ENCODE data around the gene INSR.
A peak's percentile ranks its signal among the peaks of the same experiment; 100 is the strongest.
"Not testable (repeated sequence)": the region's sequence is repeated elsewhere in the genome, so short reads cannot be mapped to it uniquely, and the experiment has no call there.

INSR gene

DNA sequence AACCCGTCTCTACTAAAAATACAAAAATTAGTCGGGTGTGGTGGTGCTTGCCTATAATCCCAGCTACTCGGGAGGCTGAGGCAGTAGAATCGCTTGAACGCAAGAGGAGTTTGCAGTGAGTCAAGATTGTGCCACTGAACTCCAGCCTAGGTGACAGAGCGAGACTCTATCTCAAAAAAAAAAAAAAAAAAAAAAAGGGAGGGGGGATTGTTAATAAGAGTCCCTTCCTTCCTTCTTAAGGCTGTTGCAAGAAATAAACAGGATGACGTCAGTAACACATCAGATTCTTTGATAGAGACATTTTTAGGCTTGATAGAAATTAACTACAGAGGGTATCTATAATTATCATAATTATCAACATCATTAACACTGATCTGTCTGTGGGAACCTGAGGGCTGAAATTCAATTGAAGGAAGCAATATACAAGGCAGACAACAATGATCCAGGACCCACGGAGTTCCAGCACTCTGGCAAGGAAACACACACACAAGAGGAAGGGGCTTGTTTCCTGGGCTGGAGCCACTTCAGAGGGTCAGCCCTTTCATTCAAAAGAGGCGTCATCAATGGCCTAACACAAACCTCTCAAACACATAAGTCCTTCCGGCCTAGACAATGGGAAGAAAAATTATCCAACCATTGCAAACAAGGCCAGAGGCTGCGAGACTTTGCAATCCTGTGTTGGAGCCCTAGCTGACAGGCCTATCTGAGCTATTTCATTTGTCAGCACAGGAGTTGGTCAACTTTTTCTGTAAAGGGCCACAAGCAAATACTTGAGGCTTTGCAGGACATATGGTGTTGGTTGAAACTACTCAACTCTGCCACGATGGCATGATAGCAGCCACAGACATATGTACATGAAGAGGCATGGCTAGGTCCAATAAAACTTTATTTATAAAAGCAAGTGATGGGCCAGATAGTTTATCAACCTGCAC is 105.2 kb downstream of the INSR start:
- DNase-seq: no peak

DNA sequence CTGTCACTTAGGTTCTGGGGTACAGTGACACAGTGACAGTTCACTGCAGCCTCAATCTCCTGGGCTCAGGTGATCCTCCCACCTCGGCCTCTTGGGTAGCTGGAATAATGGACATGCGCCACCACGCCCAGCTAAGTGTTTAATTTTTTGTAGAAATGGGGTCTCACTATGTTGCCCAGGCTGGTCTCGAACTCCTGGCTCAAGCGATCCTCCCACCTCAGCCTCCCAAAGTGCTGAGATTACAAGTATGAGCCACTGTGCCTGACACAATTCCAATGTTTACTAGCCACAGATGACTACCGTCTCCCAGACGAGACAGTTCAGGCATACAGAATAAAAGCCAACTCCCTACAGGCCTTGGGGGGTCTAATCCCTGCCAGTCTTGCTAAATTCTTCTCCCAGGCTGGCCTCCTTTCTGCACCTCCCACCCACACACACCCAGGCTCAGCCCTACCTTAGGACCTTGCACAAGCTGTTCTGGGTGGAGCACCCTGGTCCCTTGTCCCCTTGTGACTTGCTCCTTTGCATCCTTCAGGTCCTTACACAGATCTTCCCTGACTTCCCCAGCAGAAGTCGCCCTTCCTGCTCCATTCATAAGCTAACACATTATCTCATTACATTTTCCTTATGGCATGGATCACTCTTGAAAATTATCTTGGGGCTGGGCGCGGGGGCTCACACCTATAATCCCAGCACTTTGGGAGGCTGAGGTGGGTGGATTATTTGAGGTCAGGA is 106.4 kb downstream of the INSR start:
- no peak for DNase-seq

DNA sequence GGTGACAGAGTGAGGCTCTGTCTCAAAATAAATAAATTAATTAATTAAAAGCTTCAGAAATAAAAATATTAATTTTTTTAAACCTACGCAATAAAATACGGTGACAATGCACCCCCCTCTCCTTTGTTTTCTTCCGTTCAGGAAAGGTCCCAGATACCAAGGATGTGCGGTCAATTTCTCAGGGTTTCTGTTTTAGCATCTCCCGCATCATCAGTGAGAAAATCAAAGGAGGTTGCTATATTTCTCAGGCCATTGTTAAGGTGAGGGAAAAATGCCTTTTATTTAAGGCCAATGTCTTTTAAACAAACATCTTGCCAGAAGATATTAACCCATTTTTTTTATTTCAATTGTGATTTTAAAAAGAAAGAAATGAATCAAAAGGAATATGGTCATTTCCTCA is 111.7 kb downstream of the INSR start:
- no peak for DNase-seq

DNA sequence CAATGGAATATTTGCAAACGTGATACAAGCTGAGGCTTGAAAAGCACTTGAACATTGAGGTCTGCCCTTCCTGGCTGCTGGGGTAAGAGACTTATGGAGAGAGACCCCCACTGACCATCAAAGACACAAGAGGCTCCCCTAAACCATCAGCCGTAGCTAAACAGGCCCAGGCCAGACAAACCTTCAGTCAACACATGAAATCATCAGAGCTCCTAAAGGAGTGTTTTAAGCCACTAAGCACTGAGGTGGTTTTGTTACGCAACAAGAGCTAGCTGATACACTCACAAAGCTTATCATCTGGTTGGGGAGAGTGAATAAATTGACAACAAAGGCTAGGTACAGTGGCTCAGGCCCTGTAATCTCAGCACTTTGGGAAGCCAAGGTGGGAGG is 114.3 kb downstream of the INSR start:
- peak in 1 of 2 experiments; percentile 43 for DNase-seq

DNA sequence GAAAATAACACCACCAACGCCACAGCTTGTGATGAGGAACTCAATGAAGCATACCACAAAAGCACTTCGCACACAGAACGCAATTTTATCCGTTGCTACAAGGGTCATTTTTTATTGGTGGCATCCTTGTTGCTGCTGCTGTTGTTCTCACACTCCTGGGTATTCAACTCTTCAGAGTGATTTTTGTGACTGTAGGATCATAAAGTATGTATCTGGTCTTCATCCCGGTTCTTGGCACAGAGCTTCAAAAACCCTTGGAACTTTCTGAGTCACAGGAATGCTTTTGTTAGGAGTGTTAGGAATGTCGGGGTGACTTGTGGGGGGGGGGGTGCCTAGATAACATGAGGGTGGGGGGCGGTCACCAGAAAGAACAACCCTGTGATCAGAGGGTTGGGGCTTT is 116.3 kb downstream of the INSR start:
- peak; percentile 4 to 10 for DNase-seq

DNA sequence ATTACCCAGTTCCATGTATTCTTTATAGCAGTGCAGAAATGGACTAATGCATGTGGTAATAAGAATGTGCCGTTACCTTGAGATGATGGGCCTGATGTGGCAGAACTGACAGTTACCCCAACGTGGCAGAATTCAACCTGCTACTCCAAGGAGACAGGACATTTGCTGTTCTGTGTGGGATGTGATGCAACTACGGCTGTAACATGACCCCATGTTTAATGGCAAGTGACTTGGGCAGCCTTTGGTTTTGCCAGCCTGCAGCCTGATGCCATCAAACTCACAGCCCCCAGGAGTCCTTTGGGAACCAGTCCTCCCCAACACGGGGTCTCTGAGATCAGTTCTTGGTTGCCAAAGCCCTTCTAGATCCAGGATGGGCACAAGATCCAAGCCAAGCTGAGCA is 117.4 kb downstream of the INSR start:
- no peak for DNase-seq

DNA sequence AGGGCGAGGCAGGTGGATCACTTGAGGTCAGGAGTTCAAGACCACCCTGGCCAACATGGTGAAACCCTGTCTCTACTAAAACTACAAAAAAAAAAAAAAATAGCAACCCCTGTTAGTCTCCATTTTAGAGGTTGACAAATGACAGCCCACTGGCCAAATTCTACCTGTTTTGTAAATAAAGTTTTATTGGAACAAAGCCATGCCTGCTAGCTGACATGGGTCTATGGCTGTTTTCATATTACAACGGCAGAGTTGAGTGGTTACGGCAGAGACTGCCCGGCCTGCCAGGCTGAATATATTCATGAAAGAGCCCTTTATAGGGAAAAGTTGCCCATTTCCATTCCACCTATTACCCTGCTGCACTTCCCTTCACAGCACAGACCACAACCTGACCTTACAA is 121.4 kb downstream of the INSR start:
- no peak for DNase-seq

DNA sequence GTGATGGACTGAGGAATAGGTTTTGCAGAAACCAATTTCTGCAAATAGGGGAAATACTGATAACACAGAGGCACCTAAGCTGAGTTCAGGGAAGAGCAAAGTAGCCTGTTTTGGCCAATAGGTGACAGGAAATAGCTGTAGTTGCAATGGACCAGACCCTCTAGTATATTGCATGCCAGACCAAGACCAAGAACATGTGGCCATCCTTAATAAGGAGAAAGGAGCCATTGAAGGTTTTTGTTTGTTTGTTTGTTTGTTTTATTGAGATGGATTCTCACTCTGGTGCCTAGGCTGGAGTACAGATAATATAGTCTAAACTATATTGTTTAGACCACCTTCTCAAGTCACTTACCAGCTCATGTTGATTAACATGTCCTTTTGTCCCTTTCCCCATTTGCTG is 123.2 kb downstream of the INSR start:
- DNase-seq: no peak

DNA sequence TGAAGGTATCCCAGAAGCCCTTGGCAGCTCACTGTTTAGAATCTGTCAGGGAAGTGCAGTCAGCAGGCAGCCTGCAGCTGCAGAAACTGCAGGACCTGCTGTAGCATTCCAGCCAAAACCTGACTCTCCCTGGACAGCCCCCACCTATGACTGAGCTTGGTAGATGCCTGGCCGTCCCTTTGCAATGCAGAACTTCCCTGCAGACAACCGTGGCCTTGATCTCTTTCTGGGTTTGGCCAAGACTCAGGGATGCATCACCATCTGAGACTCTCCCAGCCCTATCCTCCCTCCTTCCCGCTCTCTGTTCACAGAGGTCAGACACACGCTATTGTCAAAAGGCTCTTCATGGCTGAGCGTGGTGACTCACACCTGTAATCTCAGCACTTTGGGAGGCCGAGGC is 125.3 kb downstream of the INSR start:
- DNase-seq: no peak

DNA sequence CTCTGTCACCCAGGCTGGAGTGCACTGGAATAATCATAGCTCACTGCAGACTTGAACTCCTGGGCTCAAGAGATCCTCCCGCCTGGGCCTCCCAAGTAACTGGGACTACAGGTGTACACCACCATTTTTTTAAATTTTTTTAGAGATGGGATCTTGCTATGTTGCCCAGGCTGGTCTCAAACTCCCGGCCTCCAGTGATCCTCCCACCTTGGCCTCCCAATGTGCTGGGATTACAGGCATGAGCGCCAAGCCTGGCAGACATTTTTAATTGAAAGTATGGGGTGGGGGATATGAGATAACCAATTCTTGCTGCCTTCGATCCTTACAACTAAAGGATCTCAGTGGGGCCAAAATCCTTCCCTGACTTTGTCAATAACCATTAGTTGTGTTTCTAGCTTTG is 132.9 kb downstream of the INSR start:
- DNase-seq: no peak

DNA sequence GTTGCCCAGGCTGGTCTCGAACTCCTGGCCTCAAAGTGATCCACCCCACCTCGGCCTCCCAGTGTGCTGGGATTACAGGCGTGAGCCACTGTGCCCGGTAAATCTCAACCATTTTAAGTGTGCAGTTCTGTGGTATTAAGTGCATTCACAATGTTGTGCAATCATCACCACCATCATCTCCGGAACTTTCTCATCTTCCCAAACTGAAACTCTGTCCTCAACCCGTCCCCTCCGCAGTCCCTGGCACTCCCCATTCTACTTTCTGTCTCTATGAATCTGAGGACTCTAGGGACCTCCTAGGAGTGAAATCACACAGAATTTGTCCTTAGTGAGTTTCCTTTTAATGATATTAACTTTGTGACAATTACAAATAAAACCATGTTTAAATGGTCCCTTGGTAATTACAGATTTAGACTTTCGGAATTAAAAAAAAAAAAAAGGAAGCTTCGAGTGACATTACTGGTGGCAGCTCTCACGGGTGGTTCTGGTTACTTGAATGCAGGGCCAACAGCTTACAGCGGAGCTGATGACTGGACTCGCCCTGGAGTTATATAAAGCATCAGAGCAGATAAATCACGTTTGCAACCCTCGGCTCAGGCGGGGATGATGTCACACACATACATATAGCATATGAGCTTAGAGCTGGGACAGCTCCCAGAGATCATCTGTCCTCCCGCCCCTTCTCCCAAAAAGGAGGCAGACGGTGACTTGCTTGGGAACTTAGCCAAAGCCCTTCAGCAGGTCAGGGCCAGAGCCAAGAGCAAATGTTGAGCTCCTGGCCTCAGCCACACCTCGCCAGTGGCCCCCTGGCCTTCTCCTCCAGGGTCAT is 134.9 kb downstream of the INSR start:
- DNase-seq: no peak

DNA sequence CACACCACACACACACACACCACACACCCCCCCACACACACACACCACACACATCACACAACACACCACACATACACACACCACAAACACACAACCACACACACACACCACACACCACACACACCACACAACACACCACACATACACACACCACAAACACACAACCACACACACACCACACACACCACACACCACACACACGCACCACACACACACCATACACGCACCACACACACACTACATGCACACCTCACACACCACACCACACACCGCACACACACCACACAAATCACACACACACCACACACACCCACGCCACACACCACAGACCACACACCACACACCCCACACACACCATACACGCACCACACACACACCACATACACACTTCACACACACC is 141.2 kb downstream of the INSR start:
- DNase-seq: no peak

DNA sequence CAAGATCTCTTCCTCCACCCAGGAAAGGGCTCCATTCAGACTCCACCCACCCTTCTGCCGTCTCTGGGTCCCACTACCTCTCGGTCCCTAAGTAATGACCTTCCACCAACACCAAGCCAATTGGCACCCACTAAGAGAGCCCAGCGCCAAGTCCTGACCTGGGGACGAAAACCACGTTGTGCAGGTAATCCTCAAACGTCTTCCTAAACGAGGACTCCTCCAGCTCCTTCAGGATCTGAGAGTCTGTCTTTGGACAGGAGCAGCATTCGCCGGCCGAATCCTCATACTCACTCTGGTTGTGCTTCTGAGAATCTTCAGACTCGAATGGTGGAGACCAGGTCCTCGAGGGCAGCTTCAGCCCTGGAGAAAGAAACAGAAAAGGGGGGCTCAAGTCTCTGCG is 141.6 kb downstream of the INSR start:
- no peak for DNase-seq

DNA sequence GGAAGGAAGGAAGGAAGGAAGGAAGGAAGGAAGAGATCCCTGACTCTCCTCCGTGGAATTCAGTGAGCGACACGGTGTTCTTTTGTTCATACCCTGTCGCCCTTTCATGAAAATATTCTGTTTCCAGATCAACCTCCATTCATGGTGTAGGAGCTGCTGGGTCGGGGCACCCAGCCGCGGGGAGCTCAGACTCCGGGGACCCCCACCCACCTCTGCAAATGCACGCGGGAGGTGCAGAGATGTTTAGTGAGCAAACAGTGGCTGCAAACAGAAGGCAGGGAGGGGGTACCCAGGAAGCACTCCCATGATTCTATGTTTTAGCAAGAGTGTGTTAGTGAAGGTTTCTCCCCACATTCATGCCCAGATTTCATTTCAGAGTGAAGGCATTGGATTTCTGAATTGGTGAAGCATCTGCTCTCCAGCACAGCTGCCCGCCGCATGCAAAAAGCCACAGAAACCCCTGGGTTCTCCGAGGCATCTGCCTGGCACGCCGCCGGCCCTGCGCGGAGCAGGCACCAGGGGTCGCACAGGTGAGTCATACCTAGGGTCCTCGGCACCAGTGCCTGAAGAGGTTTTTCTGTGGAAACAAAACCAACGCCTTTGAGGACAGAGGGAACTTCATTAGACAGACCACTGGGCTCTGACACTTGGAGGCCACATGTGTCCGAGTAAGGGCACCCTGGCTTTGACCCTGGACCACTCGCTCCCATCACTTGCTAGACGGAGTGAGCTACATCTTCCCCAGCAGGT is 144.1 kb downstream of the INSR start:
- no peak for DNase-seq

DNA sequence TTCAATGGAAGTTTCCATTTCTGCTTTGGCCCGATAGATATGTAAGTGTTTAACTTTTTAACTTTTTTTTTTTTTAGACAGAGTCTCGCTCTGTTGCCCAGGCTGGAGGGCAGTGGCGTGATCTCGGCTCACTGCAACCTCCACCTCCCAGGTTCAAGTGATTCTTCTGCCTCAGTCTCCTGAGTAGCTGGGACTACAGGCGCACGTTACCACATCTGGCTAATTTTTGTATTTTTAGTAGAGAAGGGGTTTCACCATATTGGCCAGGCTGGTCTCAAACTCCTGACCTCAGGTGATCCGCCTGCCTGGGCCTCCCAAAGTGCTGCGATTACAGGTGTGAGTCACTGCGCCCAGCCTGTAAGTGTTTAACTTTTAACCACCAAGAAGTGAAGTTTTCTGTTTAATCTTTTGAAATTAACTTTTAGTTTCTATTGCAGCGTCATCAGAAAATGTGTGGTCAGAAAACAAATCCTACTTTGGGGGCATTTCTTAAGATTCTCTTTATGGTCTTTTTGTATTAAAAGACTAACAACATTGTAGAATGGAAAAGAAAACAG is 147.0 kb downstream of the INSR start:
- not testable (repeated sequence) for DNase-seq

DNA sequence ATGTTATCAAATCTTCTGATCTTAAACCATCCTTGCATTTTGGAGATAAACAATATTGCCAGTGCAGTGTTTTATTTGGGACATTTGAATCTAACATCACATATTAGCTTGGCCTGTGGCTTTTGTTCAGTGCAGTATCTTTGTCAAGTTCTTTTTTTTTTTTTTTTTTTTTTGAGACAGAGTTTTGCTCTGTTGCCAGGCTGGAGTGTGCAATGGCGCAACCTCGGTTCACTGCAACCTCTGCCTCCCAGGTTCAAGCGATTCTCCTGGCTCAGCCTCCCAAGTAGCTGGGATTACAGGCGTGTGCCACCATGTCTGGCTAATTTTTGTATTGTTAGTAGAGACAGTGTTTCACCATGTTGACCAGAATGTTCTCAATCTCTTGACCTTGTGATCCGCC is 148.1 kb downstream of the INSR start:
- not testable (repeated sequence) for DNase-seq

DNA sequence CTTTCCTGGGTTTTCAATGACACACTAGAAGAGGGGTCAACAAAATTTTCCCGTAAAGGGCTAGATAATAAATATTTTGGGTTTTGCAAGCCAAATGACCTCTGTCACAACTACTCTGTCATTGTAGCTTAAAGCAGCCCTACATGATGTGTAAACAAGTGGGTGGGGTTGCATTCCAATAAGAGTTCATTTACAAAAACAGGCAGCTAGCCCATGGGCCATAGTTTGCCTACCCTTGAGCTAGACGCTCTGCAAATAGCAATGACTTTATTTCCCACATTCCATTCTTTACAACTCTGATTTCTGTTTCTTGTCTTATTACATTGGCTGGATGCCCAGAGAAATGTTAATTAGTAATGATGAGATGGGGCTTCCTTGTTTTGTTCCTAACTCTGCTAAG is 148.7 kb downstream of the INSR start:
- no peak for DNase-seq

DNA sequence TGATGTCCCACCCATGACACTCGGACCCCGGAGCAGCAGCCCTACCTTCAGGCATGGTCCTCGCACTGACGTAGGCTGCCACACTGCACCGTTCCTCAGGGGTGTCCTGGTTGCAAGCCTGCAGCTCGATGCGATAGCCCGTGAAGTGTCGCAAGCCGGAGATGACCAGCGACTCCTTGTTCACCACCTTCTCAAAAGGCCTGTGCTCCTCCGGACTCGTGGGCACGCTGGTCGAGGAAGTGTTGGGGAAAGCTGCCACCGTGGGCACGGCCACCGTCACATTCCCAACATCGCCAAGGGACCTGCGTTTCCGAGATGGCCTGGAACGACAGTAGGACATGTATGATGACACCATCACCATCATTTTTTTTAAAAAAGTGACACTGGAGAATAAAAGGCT is 151.4 kb downstream of the INSR start:
- DNase-seq: no peak

DNA sequence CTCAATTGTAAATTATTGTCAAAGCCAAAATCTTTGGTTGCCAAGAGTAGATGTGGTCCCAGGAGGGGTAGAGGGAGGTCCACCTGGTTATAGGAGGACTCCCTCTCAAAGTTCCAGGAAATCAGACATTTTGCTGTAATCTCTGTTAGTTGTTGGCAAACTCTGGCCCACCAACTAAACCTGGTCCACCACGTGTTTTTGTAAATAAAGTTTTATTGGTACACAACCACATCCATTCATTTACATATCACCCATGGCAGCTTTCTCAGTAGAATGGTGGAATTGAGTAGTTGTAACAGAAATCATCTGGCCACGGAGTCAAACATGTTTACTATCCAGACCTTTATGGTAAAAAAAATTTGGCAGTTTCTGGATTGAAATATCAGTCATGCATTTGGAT is 154.1 kb downstream of the INSR start:
- no peak for DNase-seq

DNA sequence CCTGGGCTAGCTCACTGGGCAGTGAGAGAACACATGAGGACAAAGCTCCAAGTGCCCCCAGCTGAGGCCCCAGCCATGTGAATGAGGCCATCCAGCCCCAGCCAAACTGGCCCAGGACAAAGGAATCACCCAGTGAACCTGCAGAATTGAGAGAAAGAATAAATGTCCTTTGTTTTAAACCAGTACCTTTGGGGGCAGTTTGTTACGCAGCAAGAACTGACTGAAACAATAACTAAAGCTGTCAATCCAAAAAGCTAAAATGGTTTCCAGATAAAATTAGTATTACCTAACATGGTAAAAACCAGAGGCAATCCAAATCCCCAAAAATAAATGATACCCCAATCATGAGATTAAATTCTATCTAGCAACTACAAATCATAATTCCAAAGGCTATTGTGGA is 155.1 kb downstream of the INSR start:
- DNase-seq: no peak

DNA sequence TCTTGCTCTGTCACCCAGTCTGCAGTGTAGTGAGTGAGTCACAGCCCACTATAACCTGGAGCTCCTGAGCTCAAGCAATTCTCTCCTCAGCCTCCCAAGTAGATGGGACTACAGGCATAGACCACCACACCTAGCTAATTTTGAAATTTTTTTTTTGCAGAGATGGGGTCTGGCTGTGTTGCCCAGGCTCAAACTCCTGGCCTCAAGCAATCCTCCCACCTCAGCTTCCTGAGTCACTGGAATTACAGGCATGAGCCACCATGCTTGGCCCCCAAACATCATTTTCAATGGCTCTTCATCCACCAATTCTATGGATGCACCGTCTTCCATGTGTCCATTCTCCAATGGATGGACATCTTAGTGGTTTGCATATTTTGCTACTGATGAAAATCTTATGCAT is 155.8 kb downstream of the INSR start:
- no peak for DNase-seq

DNA sequence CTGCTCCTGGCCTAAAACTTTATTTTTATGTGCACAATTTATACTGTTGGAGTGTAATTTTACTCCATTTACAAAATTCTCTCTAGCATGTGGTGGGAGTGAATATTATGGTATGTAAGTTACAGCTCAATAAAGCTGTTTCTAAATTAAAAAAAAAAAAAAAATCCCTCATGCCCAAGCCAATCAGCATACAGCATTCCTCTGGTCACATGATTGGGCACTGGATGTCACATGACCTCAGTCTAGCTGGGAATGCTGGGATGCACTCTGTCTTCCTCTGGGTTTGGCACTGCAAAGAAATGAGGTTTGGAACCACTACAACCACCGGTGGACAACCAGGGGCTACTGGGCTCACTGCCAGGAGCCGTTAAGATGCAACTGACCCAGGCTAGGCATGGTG is 157.1 kb downstream of the INSR start:
- DNase-seq: no peak
